ENCODE data around the gene CACNA1D. TPM values are rescaled to one million over a fixed set of nuclear protein-coding genes. Genes with fewer than 3 reads are reported as not detected.

CACNA1D gene
- total RNA-seq, 1 donor from 2014 or later: 1.1 TPM

GRCh38 chr3:53503195-53503594 is 8.8 kb downstream of the CACNA1D start:
- Mint-ChIP-seq H3K27ac (ENCODE audit: unreplicated experiment) (no peak overlapping the region), H3K27me3 (ENCODE audit: low read depth) (peaks cover 5% of the 10 kb centered on the region), H3K4me1 (peaks cover 22% of the 10 kb centered on the region), H3K4me3 (no peak overlapping the region), H3K36me3 (ENCODE audit: low read depth) (no peaks in the 10 kb centered on the region), H3K9me3 (no peaks in the 10 kb centered on the region)
- DNase-seq (ENCODE audit: low read depth, low spot score): no peak
- no peak for TF ChIP-seq CTCF (conservative IDR thresholded peaks at IDR 0.05)

- no peak for DNase-seq (ENCODE audit: low read depth, low spot score)
- TF ChIP-seq CTCF (conservative IDR thresholded peaks at IDR 0.05): no peak
- Mint-ChIP-seq H3K9me3 (no peaks in the 10 kb centered on the region), H3K36me3 (ENCODE audit: low read depth) (no peaks in the 10 kb centered on the region), H3K4me1 (peaks cover 19% of the 10 kb centered on the region), H3K4me3 (no peak overlapping the region), H3K27me3 (ENCODE audit: low read depth) (peaks cover 1% of the 10 kb centered on the region), H3K27ac (ENCODE audit: unreplicated experiment) (no peak overlapping the region)
These were observed 11.8 kb downstream of the CACNA1D start for GRCh38 chr3:53506110-53506762.

GRCh38 chr3:53506763-53507145 is 12.3 kb downstream of the CACNA1D start:
- Mint-ChIP-seq H3K9me3 (no peaks in the 10 kb centered on the region), H3K36me3 (ENCODE audit: low read depth) (no peaks in the 10 kb centered on the region), H3K4me1 (peaks cover 21% of the 10 kb centered on the region), H3K4me3 (no peak overlapping the region), H3K27me3 (ENCODE audit: low read depth) (no peaks in the 10 kb centered on the region), H3K27ac (ENCODE audit: unreplicated experiment) (no peak overlapping the region)
- DNase-seq (ENCODE audit: low read depth, low spot score): no peak
- no peak for TF ChIP-seq CTCF (conservative IDR thresholded peaks at IDR 0.05)

GRCh38 chr3:53509494-53509893 is 15.1 kb downstream of the CACNA1D start:
- no peak overlapping the region for H3K4me3 Mint-ChIP-seq

GRCh38 chr3:53510508-53510907 is 16.1 kb downstream of the CACNA1D start:
- Mint-ChIP-seq H3K4me1 (peaks cover 33% of the 10 kb centered on the region), H3K9me3 (no peaks in the 10 kb centered on the region), H3K27me3 (ENCODE audit: low read depth) (peaks cover 3% of the 10 kb centered on the region), H3K27ac (ENCODE audit: unreplicated experiment) (no peak overlapping the region), H3K4me3 (no peak overlapping the region), H3K36me3 (ENCODE audit: low read depth) (no peaks in the 10 kb centered on the region)
- TF ChIP-seq CTCF (conservative IDR thresholded peaks at IDR 0.05): no peak
- DNase-seq (ENCODE audit: low read depth, low spot score): no peak

More at GRCh38 chr3:53509494-53509893, 15.1 kb downstream of the CACNA1D start:
- no peaks in the 10 kb centered on the region for H3K9me3 Mint-ChIP-seq
- no peaks in the 10 kb centered on the region for H3K36me3 Mint-ChIP-seq (ENCODE audit: low read depth)
- DNase-seq (ENCODE audit: low read depth, low spot score): no peak
- H3K4me1 Mint-ChIP-seq: peaks cover 33% of the 10 kb centered on the region
- H3K27ac Mint-ChIP-seq (ENCODE audit: unreplicated experiment): peak overlapping the region; percentile 28
- no peak for TF ChIP-seq CTCF (conservative IDR thresholded peaks at IDR 0.05)
- H3K27me3 Mint-ChIP-seq (ENCODE audit: low read depth): peaks cover 3% of the 10 kb centered on the region

Data from neural crest cell (in vitro differentiated cells).